GM12801 (cell line): ENCODE data around the gene XRCC4.

ENCODE experiments used
- TF ChIP-seq, protein P1 (sequence below): IDR thresholded peaks from one replicate; pipeline ENCODE4 v1.5.1; 2011; ENCODE audit warnings: control low read depth; ENCODE audit not compliant: insufficient read length; ENCODE audit errors: extremely low read depth

The XRCC4 gene

DNA sequence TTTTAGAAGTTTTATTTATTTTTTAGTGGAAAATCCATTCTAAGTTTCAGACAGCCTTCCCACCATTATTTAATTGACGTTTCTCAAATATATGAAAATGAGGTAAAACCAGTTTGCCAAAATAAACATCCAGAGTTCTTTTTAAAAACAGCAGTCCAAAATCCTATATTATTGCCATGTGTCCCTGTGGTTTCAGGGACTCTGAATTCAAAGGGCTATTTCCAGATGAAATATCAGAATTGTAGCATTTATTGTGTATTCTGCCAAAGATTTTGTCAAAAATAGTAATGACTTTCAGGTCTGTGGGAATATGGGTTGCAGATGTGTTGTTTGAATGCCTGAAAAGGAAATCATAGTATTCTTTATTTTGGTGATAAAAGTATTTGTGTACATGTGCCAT is 41.6 kb downstream of the XRCC4 start:
- TF ChIP-seq, protein P1, sequence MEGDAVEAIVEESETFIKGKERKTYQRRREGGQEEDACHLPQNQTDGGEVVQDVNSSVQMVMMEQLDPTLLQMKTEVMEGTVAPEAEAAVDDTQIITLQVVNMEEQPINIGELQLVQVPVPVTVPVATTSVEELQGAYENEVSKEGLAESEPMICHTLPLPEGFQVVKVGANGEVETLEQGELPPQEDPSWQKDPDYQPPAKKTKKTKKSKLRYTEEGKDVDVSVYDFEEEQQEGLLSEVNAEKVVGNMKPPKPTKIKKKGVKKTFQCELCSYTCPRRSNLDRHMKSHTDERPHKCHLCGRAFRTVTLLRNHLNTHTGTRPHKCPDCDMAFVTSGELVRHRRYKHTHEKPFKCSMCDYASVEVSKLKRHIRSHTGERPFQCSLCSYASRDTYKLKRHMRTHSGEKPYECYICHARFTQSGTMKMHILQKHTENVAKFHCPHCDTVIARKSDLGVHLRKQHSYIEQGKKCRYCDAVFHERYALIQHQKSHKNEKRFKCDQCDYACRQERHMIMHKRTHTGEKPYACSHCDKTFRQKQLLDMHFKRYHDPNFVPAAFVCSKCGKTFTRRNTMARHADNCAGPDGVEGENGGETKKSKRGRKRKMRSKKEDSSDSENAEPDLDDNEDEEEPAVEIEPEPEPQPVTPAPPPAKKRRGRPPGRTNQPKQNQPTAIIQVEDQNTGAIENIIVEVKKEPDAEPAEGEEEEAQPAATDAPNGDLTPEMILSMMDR, result no peak

DNA sequence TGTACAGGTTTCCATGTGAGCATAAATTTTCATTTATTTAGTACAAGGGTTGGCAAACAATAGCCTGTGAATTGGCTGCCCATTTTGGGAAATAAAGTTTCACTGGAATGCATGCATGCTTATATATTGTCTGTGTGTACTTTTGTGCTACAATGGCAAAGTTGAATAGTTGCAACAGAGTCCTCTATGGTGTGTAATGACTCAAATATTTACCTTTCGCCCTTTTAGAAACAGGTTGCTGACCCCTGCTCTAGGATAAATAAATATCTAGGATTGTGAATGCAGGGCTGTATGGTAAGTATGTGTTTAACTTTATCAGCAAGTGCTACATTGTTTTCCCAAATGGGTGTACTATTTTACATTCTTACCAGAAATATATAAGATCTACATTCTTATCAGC is 47.2 kb downstream of the XRCC4 start:
- TF ChIP-seq, protein P1, result no peak

GRCh38 chr5:83125560-83125959 is 48.2 kb downstream of the XRCC4 start:
- TF ChIP-seq, protein P1, result no peak

- TF ChIP-seq, protein P1, result no peak
Observed at GRCh38 chr5:83126501-83126900, 49.2 kb downstream of the XRCC4 start.

- TF ChIP-seq, protein P1, result no peak
Observed at GRCh38 chr5:83133797-83134196, 56.5 kb downstream of the XRCC4 start.

DNA sequence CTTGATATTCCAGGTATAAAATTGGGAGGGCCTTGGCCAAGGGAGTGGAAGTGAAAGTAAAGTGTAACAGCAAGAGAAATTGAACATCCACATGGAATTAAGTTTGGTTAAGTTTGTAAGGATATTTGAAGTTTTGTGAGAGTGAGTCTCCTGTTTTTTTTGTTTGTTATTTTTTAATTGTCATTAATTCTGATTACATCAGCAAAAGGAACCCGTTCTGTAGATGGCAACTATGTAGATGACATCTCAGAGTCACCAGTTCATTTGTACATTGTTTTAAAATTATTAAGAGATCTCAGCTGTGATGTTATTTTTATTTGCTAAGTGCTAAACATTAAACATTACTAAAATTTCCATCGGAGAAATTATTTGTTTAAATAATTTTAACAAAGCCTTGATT is 65.2 kb downstream of the XRCC4 start:
- TF ChIP-seq, protein P1, result no peak

DNA sequence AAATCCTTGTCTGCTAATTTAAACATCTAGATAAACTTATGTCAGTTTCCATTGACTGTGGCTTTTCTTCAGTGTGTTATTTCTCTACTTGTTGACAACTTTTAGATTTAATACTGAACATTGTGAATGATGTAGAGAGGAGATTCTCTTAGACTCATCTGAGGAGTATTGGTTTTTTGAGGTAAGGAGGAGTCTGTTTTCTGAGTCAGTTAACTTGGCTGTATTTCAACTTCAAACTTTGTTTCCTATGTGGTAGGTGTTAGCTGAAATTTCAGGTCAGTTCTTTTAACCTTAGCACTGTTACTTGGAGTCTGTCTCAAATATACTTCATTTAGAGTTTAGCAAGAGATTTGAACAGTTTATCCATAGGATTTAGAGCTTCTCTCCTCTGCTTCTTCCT is 67.9 kb downstream of the XRCC4 start:
- TF ChIP-seq, protein P1, result no peak

GRCh38 chr5:83145882-83146331 is 68.6 kb downstream of the XRCC4 start:
- TF ChIP-seq, protein P1, result no peak
